CD4-positive, alpha-beta T cell treated with Interleukin-15 for 4 hours (primary cell): ENCODE measurements around the gene RPTOR.

ENCODE experiments used
- DNase-seq: peaks from one replicate; pipeline ENCODE4 v3.0.0-alpha.2; 2020; ENCODE audit warnings: low spot score

RPTOR gene

GRCh38 chr17:80667462-80668277, 123.0 kb downstream of the RPTOR start:
- DNase-seq = no peak

- no peak for DNase-seq
Observed at GRCh38 chr17:80668375-80669148, 123.9 kb downstream of the RPTOR start.

- DNase-seq = no peak
Observed at GRCh38 chr17:80671039-80671824, 126.6 kb downstream of the RPTOR start.

- no peak for DNase-seq
Observed at GRCh38 chr17:80671825-80672110, 127.1 kb downstream of the RPTOR start.

GRCh38 chr17:80673152-80673920, 128.7 kb downstream of the RPTOR start:
- peak; percentile 40 for DNase-seq

- no peak for DNase-seq
Observed at GRCh38 chr17:80675438-80676095, 130.9 kb downstream of the RPTOR start.

- no peak for DNase-seq
Observed at GRCh38 chr17:80676096-80676466, 131.4 kb downstream of the RPTOR start.

GRCh38 chr17:80676564-80676963, 131.9 kb downstream of the RPTOR start:
- no peak for DNase-seq

- no peak for DNase-seq
Observed at GRCh38 chr17:80677214-80677756, 132.6 kb downstream of the RPTOR start.

- no peak for DNase-seq
Observed at GRCh38 chr17:80679816-80680215, 135.2 kb downstream of the RPTOR start.

- no peak for DNase-seq
Observed at GRCh38 chr17:80681215-80681614, 136.6 kb downstream of the RPTOR start.

- no peak for DNase-seq
Observed at GRCh38 chr17:80682372-80682771, 137.7 kb downstream of the RPTOR start.

- no peak for DNase-seq
Observed at GRCh38 chr17:80683625-80684104, 139.0 kb downstream of the RPTOR start.

GRCh38 chr17:80687839-80688238, 143.2 kb downstream of the RPTOR start:
- DNase-seq = no peak

- DNase-seq = no peak
Observed at GRCh38 chr17:80689129-80689619, 144.5 kb downstream of the RPTOR start.

GRCh38 chr17:80691784-80692183, 147.1 kb downstream of the RPTOR start:
- DNase-seq = no peak

GRCh38 chr17:80692931-80693467, 148.4 kb downstream of the RPTOR start:
- DNase-seq = no peak

- DNase-seq = no peak
Observed at GRCh38 chr17:80693511-80693910, 148.9 kb downstream of the RPTOR start.

GRCh38 chr17:80694085-80694991, 149.7 kb downstream of the RPTOR start:
- no peak for DNase-seq
